Keratinocyte (primary cell): Measurements from ENCODE around the gene REELD1. TPM values are rescaled to one million over a fixed set of nuclear protein-coding genes. Genes with fewer than 3 reads are reported as not detected.

Source experiments
- DNase-seq: peaks from one replicate; pipeline ENCODE4 v3.0.0-alpha.2; 2011; ENCODE audit warnings: low read depth, missing footprints, low spot score
- FAIRE-seq: peaks from 2 replicates; lab custom pipeline; 2011; peaks lifted over from hg19 to GRCh38; lab: Jason Lieb, UNC
- H2AFZ ChIP-seq: 2 replicates; pipeline ENCODE4 v1.6.0; 2012; ENCODE audit warnings: low read length, control low read depth, inconsistent platforms; ENCODE audit not compliant: control insufficient read depth
- H3K27ac ChIP-seq: 2 replicates; pipeline ENCODE4 v1.5.1; 2011; ENCODE audit warnings: low read length; ENCODE audit not compliant: control insufficient read depth, insufficient read depth
- H3K27me3 ChIP-seq: 3 replicates; pipeline ENCODE4 v1.6.0; 2011; ENCODE audit warnings: low read length; ENCODE audit not compliant: control insufficient read depth, insufficient read depth; ENCODE audit errors: extremely low read depth
- H3K36me3 ChIP-seq, 2 experiments: 2 replicates in 1 of 2; 3 replicates in 1 of 2; pipeline ENCODE4 v1.5.1; 2011; ENCODE audit warnings: low read length in 2 of 2, mild to moderate bottlenecking in 1 of 2; ENCODE audit not compliant: control insufficient read depth in 2 of 2, insufficient read depth in 2 of 2; ENCODE audit errors: extremely low read depth in 1 of 2
- H3K4me1 ChIP-seq: 3 replicates; pipeline ENCODE4 v1.5.1; 2011; ENCODE audit warnings: low read length; ENCODE audit not compliant: control insufficient read depth, insufficient read depth; ENCODE audit errors: extremely low read depth
- H3K4me2 ChIP-seq: 3 replicates; pipeline ENCODE4 v1.6.0; 2011; ENCODE audit warnings: low read depth, low read length; ENCODE audit not compliant: control insufficient read depth, insufficient read depth; ENCODE audit errors: extremely low read depth
- H3K4me3 ChIP-seq, 3 experiments: fragments of 200-600 bp in 1 of 3; sonication (generic) in 1 of 3; 2 replicates in 2 of 3; 3 replicates in 1 of 3; pipeline ENCODE4 v1.5.1; 2011 to 2016; ENCODE audit warnings: low read length in 3 of 3, mild to moderate bottlenecking in 3 of 3, control low read depth in 2 of 3, inconsistent platforms in 1 of 3, low read depth in 1 of 3, mixed read lengths in 1 of 3, mixed run types in 1 of 3, moderate library complexity in 1 of 3; ENCODE audit not compliant: control insufficient read depth in 2 of 3, insufficient read depth in 2 of 3; ENCODE audit errors: extremely low read depth in 1 of 3
- H3K79me2 ChIP-seq: 2 replicates; pipeline ENCODE4 v1.6.0; 2012; ENCODE audit warnings: low read length; ENCODE audit not compliant: control insufficient read depth, insufficient read depth
- H3K9ac ChIP-seq: 3 replicates; pipeline ENCODE4 v1.6.0; 2011; ENCODE audit warnings: low read length; ENCODE audit not compliant: control insufficient read depth, insufficient read depth; ENCODE audit errors: extremely low read depth
- H3K9me1 ChIP-seq: 3 replicates; pipeline ENCODE4 v1.6.0; 2011; ENCODE audit warnings: low read length; ENCODE audit not compliant: control insufficient read depth, insufficient read depth; ENCODE audit errors: extremely low read depth
- H3K9me3 ChIP-seq: 2 replicates; pipeline ENCODE4 v1.5.1; 2012; ENCODE audit warnings: low read depth, low read length; ENCODE audit not compliant: control insufficient read depth
- H4K20me1 ChIP-seq: 3 replicates; pipeline ENCODE4 v1.6.0; 2011; ENCODE audit warnings: low read length; ENCODE audit not compliant: control insufficient read depth, insufficient read depth; ENCODE audit errors: extremely low read depth
- CTCF ChIP-seq, 3 experiments: IDR thresholded peaks in 1 of 3; conservative IDR thresholded peaks in 1 of 3; optimal IDR thresholded peaks in 1 of 3; 2 replicates in 2 of 3; 3 replicates in 1 of 3; pipeline versions ENCODE3 to v1.5.1; 2011; ENCODE audit warnings: low read length in 3 of 3, mild to moderate bottlenecking in 3 of 3, moderate library complexity in 2 of 3, control low read depth in 1 of 3, inconsistent platforms in 1 of 3; ENCODE audit not compliant: insufficient read depth in 2 of 3; ENCODE audit errors: extremely low read depth in 1 of 3
- EZH2 ChIP-seq: IDR thresholded peaks from one replicate; pipeline ENCODE4 v1.6.1; 2012; ENCODE audit warnings: inconsistent platforms, mild to moderate bottlenecking, low read length, moderate library complexity
- dilution Hi-C: fragments of 300-500 bp; cut with MboI; formaldehyde crosslinking; loops from one replicate; pipeline ENCODE4 v1.7.0; 2020; ENCODE audit warnings: low sequenced_read_pairs; ENCODE audit not compliant: extremely low pct_ligation_motif_present
- polyA plus RNA-seq, 5 experiments: library from polyadenylated mRNA; depleted of rRNA in 3 of 5; stranded (reverse) in 3 of 5; stranded (forward) in 1 of 5; unstranded in 1 of 5; fragments of >200 nt; gene quantifications; 1 replicate in 1 of 5; 2 replicates in 3 of 5; 3 replicates in 1 of 5; pipeline versions ENCODE4 v1.2.1 to v1.2.3, GENCODE V29; 2011 to 2012; ENCODE audit warnings: missing spikeins in 2 of 5, low read depth in 1 of 5, low replicate concordance in 1 of 5

REELD1 gene
- polyA plus RNA-seq, 1 donor (not counting 4 experiments of a cell fraction or from before 2014, with no cell fraction given): not detected

- Histone ChIP-seq H3K4me1 (peaks cover 15% of the 10 kb centered on the region), H3K27me3 (no peaks in the 10 kb centered on the region), H4K20me1 (no peaks in the 10 kb centered on the region), H3K27ac (no peak overlapping the region), H3K9me3 (no peaks in the 10 kb centered on the region), H3K4me2 (no peak overlapping the region), H3K9me1 (no peaks in the 10 kb centered on the region), H3K9ac (no peak overlapping the region), H3K79me2 (no peaks in the 10 kb centered on the region), H3K36me3 (no peaks in the 10 kb centered on the region), H3K4me3 (no peak overlapping the region), H2AFZ (no peak overlapping the region)
- DNase-seq (no peak), FAIRE-seq (no peak)
- no peak for TF ChIP-seq EZH2
- no peak for TF ChIP-seq CTCF (optimal IDR thresholded peaks at IDR 0.05 in 1 of 3, IDR thresholded peaks at IDR 0.05 in 1 of 3, conservative IDR thresholded peaks at IDR 0.05 in 1 of 3; ENCODE audit: extremely low read depth in 1 of 3, insufficient read depth in 2 of 3, low read length in 3 of 3)
- dilution Hi-C loops: no loop called here
These were observed 30.9 kb downstream of the REELD1 start for GRCh38 chr4:146245246-146245645.

- Histone ChIP-seq H3K79me2 (no peaks in the 10 kb centered on the region), H3K4me1 (peaks cover 15% of the 10 kb centered on the region), H2AFZ (no peak overlapping the region), H3K27me3 (no peaks in the 10 kb centered on the region), H3K9me3 (no peaks in the 10 kb centered on the region), H3K27ac (no peak overlapping the region), H3K4me3 (no peak overlapping the region), H3K9me1 (no peaks in the 10 kb centered on the region), H3K4me2 (no peak overlapping the region), H4K20me1 (no peaks in the 10 kb centered on the region), H3K9ac (no peak overlapping the region), H3K36me3 (no peaks in the 10 kb centered on the region)
- dilution Hi-C loops: no loop called here
- FAIRE-seq: no peak
- no peak for DNase-seq
- no peak for TF ChIP-seq CTCF (optimal IDR thresholded peaks at IDR 0.05 in 1 of 3, IDR thresholded peaks at IDR 0.05 in 1 of 3, conservative IDR thresholded peaks at IDR 0.05 in 1 of 3; ENCODE audit: extremely low read depth in 1 of 3, insufficient read depth in 2 of 3, low read length in 3 of 3)
- no peak for TF ChIP-seq EZH2
These were observed 31.5 kb downstream of the REELD1 start for GRCh38 chr4:146245850-146246249.
